H9 (cell line): ENCODE measurements around the gene RPRD1B. TPM values are rescaled to one million over a fixed set of nuclear protein-coding genes. Genes with fewer than 3 reads are reported as not detected.

Experiments
- DNase-seq: peaks from one replicate; pipeline ENCODE4 v3.0.0-alpha.2; 2017
- H2AFZ ChIP-seq: one replicate; pipeline ENCODE4 v1.6.1; 2013; ENCODE audit warnings: mild to moderate bottlenecking, low read length, control low read depth, moderate library complexity
- H2AK5ac ChIP-seq: 2 replicates; pipeline ENCODE4 v1.6.1; 2013; ENCODE audit warnings: low read length, control low read depth, mixed read lengths; ENCODE audit not compliant: insufficient read length
- H2BK120ac ChIP-seq: one replicate; pipeline ENCODE4 v1.6.1; 2013; ENCODE audit warnings: low read depth, mild to moderate bottlenecking, low read length, control low read depth, inconsistent platforms; ENCODE audit not compliant: poor library complexity, severe bottlenecking
- H2BK12ac ChIP-seq: 2 replicates; pipeline ENCODE4 v1.6.1; 2013; ENCODE audit warnings: low read length, control low read depth, mixed read lengths, low read depth; ENCODE audit not compliant: insufficient read length
- H2BK15ac ChIP-seq: 2 replicates; pipeline ENCODE4 v1.6.1; 2013; ENCODE audit warnings: low read depth, low read length, control low read depth
- H2BK20ac ChIP-seq: one replicate; pipeline ENCODE4 v1.6.1; 2013; ENCODE audit warnings: low read depth, mild to moderate bottlenecking, low read length, control low read depth, inconsistent platforms; ENCODE audit not compliant: poor library complexity, severe bottlenecking
- H2BK5ac ChIP-seq: 2 replicates; pipeline ENCODE4 v1.6.1; 2013; ENCODE audit warnings: low read length, control low read depth, mixed read lengths; ENCODE audit not compliant: insufficient read length
- H3K14ac ChIP-seq: 2 replicates; pipeline ENCODE4 v1.6.1; 2013; ENCODE audit warnings: low read length, control low read depth; ENCODE audit not compliant: insufficient read depth
- H3K18ac ChIP-seq: 2 replicates; pipeline ENCODE4 v1.6.1; 2013; ENCODE audit warnings: low read depth, mild to moderate bottlenecking, mixed read lengths, low read length, control low read depth; ENCODE audit not compliant: insufficient read length
- H3K23ac ChIP-seq: 2 replicates; pipeline ENCODE4 v1.6.1; 2013; ENCODE audit warnings: low read length, control low read depth, mixed read lengths, low read depth; ENCODE audit not compliant: insufficient read length
- H3K23me2 ChIP-seq: 2 replicates; pipeline ENCODE4 v1.6.1; 2013; ENCODE audit warnings: low read depth, mild to moderate bottlenecking, mixed read lengths, low read length, control low read depth; ENCODE audit not compliant: insufficient read length, poor library complexity, severe bottlenecking
- H3K27ac ChIP-seq: 2 replicates; pipeline ENCODE4 v1.5.1; 2013; ENCODE audit warnings: low read length, control low read depth, mixed read lengths, low read depth; ENCODE audit not compliant: insufficient read length
- H3K27me3 ChIP-seq: 2 replicates; pipeline ENCODE4 v1.6.1; 2013; ENCODE audit warnings: low read length, control low read depth, inconsistent platforms; ENCODE audit not compliant: insufficient read depth
- H3K4ac ChIP-seq: 2 replicates; pipeline ENCODE4 v1.6.1; 2013; ENCODE audit warnings: low read depth, mild to moderate bottlenecking, control low read depth, inconsistent platforms, low read length, moderate library complexity
- H3K4me1 ChIP-seq: 2 replicates; pipeline ENCODE4 v1.6.1; 2013; ENCODE audit warnings: low read length, control low read depth, inconsistent platforms; ENCODE audit not compliant: insufficient read depth
- H3K4me2 ChIP-seq: 2 replicates; pipeline ENCODE4 v1.6.1; 2013; ENCODE audit warnings: low read length, control low read depth, mixed read lengths; ENCODE audit not compliant: insufficient read length, insufficient read depth
- H3K56ac ChIP-seq: 2 replicates; pipeline ENCODE4 v1.6.1; 2013; ENCODE audit warnings: low read depth, mild to moderate bottlenecking, mixed read lengths, low read length, control low read depth; ENCODE audit not compliant: insufficient read length
- H3K79me1 ChIP-seq: 2 replicates; pipeline ENCODE4 v1.6.1; 2013; ENCODE audit warnings: low read depth, mild to moderate bottlenecking, moderate library complexity, low read length, control low read depth, inconsistent platforms; ENCODE audit not compliant: insufficient read depth, poor library complexity, severe bottlenecking
- H3K79me2 ChIP-seq: 2 replicates; pipeline ENCODE4 v1.6.1; 2013; ENCODE audit warnings: low read length, control low read depth, inconsistent platforms; ENCODE audit not compliant: insufficient read depth
- H3K9ac ChIP-seq: 2 replicates; pipeline ENCODE4 v1.6.1; 2013; ENCODE audit warnings: low read length, control low read depth, mixed read lengths; ENCODE audit not compliant: insufficient read length; ENCODE audit errors: extremely low read depth
- H3K9me3 ChIP-seq: one replicate; pipeline ENCODE4 v1.6.1; 2013; ENCODE audit warnings: low read depth, low read length, inconsistent platforms; ENCODE audit not compliant: control insufficient read depth
- H3T11ph ChIP-seq: one replicate; pipeline ENCODE4 v1.6.1; 2013; ENCODE audit warnings: mild to moderate bottlenecking, low read length, control low read depth, inconsistent platforms
- H4K20me1 ChIP-seq: one replicate; pipeline ENCODE4 v1.6.1; 2013; ENCODE audit not compliant: control insufficient read depth, insufficient read length, insufficient read depth
- H4K5ac ChIP-seq: 2 replicates; pipeline ENCODE4 v1.6.1; 2013; ENCODE audit warnings: low read depth, mild to moderate bottlenecking, mixed read lengths, low read length, control low read depth; ENCODE audit not compliant: insufficient read length
- H4K8ac ChIP-seq: replicated peaks from 2 replicates; pipeline ENCODE4 v1.6.1; 2013; ENCODE audit warnings: low read length, control low read depth, mixed read lengths, low read depth; ENCODE audit not compliant: insufficient read length
- H4K91ac ChIP-seq: 2 replicates; pipeline ENCODE4 v1.6.1; 2013; ENCODE audit warnings: low read depth, mild to moderate bottlenecking, moderate library complexity, mixed read lengths, low read length, control low read depth; ENCODE audit not compliant: insufficient read length
- H3K27ac Mint-ChIP-seq, 3 experiments: 2 replicates in 2 of 3; 3 replicates in 1 of 3; pipeline ENCODE4 v1.8.0; 2020 to 2021; ENCODE audit warnings: mixed read lengths in 3 of 3, mild to moderate bottlenecking in 1 of 3, moderate library complexity in 1 of 3
- H3K27me3 Mint-ChIP-seq: 2 replicates; pipeline ENCODE4 v1.8.0; 2021; ENCODE audit warnings: low read depth, mild to moderate bottlenecking, moderate library complexity, mixed read lengths
- H3K36me3 Mint-ChIP-seq, 3 experiments: 2 replicates in 2 of 3; 3 replicates in 1 of 3; pipeline ENCODE4 v1.8.0; 2020 to 2021; ENCODE audit warnings: low read depth in 3 of 3, mixed read lengths in 3 of 3; ENCODE audit not compliant: insufficient read depth in 1 of 3
- H3K4me1 Mint-ChIP-seq, 2 experiments: 2 replicates each; pipeline ENCODE4 v1.8.0; 2020; ENCODE audit warnings: mixed read lengths in 2 of 2
- H3K4me3 Mint-ChIP-seq, 2 experiments: 2 replicates in 1 of 2; 3 replicates in 1 of 2; pipeline ENCODE4 v1.8.0; 2020 to 2021; ENCODE audit warnings: mild to moderate bottlenecking in 2 of 2, mixed read lengths in 2 of 2, moderate library complexity in 1 of 2
- H3K9me3 Mint-ChIP-seq, 2 experiments: 2 replicates in 1 of 2; 3 replicates in 1 of 2; pipeline ENCODE4 v1.8.0; 2020; ENCODE audit warnings: mild to moderate bottlenecking in 2 of 2, mixed read lengths in 2 of 2, moderate library complexity in 1 of 2
- CTCF ChIP-seq: fragments of 200-600 bp; sonication (generic); conservative IDR thresholded peaks from 3 replicates; pipeline ENCODE4 v1.8.0; 2021; ENCODE audit warnings: antibody characterized with exemption, mild to moderate bottlenecking
- WGBS: extraction: QIAGEN DNeasy Blood & Tissue Kit; methylation state at CpG from one replicate; pipeline ENCODE4 v1.1.7; 2013; ENCODE audit warnings: missing lambda C conversion rate, low lambda C conversion rate, mixed read lengths; ENCODE audit not compliant: insufficient read length; ENCODE audit errors: extremely low coverage; 5-methylcytosine and 5-hydroxymethylcytosine counted together
- total RNA-seq: library from RNA; stranded (reverse); gene quantifications from 2 replicates; pipeline ENCODE4 v1.2.1, GENCODE V29; 2021

The RPRD1B gene
- total RNA-seq, 1 experiment from 2014 or later: 34.3 TPM

- H4K20me1 ChIP-seq: no peaks in the 10 kb centered on the region
- no peak overlapping the region for H4K8ac ChIP-seq
- H3K9me3 ChIP-seq: no peaks in the 10 kb centered on the region
- Mint-ChIP-seq H3K4me3 (no peak overlapping the region), H3K27me3 (no peaks in the 10 kb centered on the region), H3K4me1 (peaks cover 2% of the 10 kb centered on the region in 2 experiments; a peak in 1 of 4 replicates), H3K9me3 (no peaks in the 10 kb centered on the region), H3K27ac (peak overlapping the region in 1 of 3 experiments; percentile 31; a peak in 2 of 7 replicates), H3K36me3 (peaks cover 16 to 36% (median 16%) of the 10 kb centered on the region in 3 experiments; a peak in 6 of 7 replicates)
- no peak overlapping the region for H3K14ac ChIP-seq
- no peak overlapping the region for H2AK5ac ChIP-seq
- H2BK20ac ChIP-seq: no peak overlapping the region
- H2BK5ac ChIP-seq: no peak overlapping the region
- no peak overlapping the region for H2BK12ac ChIP-seq
- WGBS: no CpG with 5 or more reads among the region's 4 CpGs
- no peak overlapping the region for H2AFZ ChIP-seq
- no peak overlapping the region for H4K91ac ChIP-seq
- H3K4me2 ChIP-seq: no peak overlapping the region
- H3K27me3 ChIP-seq: no peaks in the 10 kb centered on the region
- H3K79me2 ChIP-seq: peaks cover 6% of the 10 kb centered on the region; the same call in 1 of the 2 replicates
- no peak overlapping the region for H2BK120ac ChIP-seq
- H3K4ac ChIP-seq: no peak overlapping the region
- no peaks in the 10 kb centered on the region for H3K4me1 ChIP-seq
- no peaks in the 10 kb centered on the region for H3K79me1 ChIP-seq
- no peak overlapping the region for H3K23ac ChIP-seq
- H4K5ac ChIP-seq: no peak overlapping the region
- TF ChIP-seq CTCF: no peak
- no peak overlapping the region for H3K18ac ChIP-seq
- no peak for DNase-seq
- no peak overlapping the region for H3K56ac ChIP-seq
- no peak overlapping the region for H2BK15ac ChIP-seq
- no peak overlapping the region for H3K9ac ChIP-seq
- H3K23me2 ChIP-seq: no peaks in the 10 kb centered on the region
- no peak overlapping the region for H3K27ac ChIP-seq
- no peak overlapping the region for H3T11ph ChIP-seq
Observed at GRCh38 chr20:38055294-38055693, 21.7 kb downstream of the RPRD1B start.
